DMS79 treated with DMSO at 0.1 percent for 48 hours (cell line): Measurements from ENCODE around the gene NUDT16L1.

Source experiments
- DNase-seq: peaks from one replicate; lab custom pipeline; 2025; lab: John Stamatoyannopoulos, UW

Gene NUDT16L1

DNA sequence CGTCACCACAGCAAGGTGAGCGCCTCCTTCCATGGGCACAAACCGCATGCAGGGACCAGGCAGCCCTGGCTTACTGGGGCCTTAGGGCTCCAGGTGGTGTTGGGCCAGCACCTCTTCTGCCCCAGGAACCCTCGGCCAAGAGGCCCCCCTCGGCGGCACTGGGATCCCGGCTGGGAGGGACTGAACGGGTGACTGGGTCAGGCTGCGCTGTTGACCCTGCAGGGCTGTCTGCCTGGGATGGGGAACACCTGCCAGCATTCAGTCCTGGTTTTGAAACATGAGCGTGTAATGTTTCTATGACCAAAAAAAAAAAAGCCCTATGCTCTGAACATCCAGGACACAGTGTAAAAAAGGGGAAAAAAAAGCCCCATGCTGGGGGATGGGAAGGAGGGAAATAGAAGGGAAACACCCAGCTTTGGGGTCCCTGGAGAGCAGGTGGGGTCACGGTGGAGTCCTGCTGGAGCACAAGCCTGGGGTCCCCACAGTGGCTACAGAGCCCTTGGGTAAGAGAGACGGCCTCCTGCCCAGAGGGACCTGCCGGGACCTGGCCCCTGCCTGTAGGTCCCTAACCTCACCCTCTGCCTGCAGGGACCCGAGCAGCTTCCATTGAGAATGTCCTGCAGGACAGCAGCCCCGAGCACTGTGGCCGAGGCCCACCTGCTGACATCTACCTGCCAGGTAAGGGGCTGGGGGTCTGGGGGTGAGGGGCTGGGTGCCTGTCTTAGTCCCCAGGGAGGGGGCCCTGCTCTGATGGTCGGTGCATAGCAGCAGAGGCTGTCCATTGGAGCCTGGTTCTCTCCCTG is 9.9 kb upstream of the NUDT16L1 start:
- no peak for DNase-seq

DNA sequence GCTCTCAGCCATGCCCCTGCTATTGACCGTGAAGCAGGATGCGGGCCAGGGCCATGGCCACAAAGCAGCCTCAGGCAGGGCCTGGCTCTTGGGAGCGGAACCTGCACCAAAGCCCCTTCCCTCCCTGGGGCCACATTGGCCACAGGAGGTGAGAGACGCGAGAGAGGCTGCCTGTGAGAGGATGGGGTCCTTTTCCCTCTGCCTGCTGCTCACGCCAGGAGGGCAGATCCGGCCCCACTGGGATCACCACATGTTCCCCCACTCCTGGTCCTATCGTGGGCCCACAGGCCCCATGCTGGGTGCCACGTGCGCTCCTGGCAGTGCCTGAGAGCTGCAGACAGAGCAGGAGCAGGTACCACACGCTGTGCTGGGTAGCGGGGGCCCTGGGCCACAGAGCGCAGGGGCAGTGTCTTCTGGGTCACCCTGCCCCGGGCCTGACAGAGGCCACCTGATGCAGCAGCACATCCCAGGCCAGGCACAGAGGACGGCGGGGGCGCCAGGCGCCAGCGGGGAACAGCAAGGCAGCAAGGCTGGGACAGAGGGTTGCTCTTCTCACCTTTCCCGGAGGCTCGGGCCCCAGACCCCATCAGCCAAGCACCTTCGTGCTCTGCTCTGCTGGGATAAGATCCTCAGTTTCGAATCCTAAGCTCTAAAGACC is 9.2 kb upstream of the NUDT16L1 start:
- no peak for DNase-seq

DNA sequence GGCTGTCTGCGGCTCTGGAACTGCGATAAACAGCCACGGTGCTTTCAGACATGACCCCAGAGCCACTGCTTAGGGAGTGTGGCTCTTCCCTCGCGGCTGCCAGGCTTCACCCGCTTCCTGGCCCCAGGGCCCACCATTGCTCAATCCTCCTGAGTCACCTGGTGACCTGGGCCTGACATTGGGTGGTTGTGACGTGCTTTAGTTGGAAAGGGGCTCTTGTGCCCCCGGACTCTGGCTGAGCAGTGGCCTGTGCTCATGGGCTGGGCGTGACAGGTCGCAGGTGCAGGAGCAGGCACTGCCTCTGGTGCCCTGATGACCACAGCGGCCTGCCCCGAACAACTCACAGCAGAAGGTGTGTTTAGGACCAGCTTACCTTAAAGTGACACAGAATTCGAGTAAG is 8.6 kb upstream of the NUDT16L1 start:
- DNase-seq: no peak

DNA sequence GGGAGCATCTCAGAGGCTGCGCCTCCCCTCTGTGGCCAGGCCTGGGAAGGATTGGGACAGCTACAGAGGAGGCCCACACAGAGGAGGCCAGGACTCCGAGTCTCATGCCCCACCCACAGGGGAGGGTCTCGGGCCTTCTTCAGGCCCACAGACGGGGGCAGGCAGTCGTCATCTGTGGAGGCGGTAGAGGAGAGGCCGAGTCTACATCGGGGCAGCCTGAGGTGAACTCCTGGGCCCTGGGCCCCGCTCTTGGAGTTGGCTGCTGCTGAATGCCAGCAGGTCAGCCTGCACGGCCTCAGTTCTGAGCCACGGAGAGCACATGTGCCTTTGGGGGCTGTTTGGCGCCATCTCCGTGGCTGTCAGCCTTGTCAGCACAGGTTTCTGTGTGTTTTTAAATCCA is 8.1 kb upstream of the NUDT16L1 start:
- DNase-seq: no peak

DNA sequence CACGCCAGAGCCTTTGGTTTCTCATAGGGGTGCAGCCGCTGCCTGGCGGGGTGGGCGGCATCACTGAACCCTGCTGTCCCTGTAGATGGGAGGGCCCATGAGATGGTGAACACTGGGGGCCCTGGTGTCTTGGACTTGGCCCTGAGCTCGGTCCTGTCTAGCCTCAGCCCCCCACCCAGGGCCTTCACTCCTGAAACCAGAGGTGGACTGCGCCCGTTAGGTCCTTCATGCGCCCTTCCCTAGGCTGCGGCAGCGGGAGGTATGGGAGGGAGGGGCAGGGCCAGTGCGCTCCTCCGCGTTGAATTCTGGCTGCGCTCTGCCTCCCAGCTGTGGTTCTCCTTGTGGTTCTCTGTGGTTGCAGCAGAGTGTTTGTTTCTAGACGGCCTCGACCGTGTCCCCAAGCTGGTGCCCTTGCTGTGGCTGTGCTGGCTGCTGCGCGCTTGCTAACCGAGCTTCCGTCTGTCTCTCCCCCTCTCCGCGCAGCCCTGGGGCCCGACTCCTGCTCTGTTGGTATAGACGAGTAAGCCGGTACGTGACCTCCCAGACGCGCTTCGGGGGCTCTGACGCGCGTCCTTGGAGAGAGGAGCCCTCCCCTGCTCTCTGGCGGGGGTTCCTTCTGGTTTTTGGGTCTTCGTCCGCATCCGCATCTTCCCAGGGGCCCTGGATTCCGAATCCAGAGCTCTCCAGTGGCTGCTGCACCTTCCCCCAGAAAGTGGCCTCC is 7.4 kb upstream of the NUDT16L1 start:
- no peak for DNase-seq

DNA sequence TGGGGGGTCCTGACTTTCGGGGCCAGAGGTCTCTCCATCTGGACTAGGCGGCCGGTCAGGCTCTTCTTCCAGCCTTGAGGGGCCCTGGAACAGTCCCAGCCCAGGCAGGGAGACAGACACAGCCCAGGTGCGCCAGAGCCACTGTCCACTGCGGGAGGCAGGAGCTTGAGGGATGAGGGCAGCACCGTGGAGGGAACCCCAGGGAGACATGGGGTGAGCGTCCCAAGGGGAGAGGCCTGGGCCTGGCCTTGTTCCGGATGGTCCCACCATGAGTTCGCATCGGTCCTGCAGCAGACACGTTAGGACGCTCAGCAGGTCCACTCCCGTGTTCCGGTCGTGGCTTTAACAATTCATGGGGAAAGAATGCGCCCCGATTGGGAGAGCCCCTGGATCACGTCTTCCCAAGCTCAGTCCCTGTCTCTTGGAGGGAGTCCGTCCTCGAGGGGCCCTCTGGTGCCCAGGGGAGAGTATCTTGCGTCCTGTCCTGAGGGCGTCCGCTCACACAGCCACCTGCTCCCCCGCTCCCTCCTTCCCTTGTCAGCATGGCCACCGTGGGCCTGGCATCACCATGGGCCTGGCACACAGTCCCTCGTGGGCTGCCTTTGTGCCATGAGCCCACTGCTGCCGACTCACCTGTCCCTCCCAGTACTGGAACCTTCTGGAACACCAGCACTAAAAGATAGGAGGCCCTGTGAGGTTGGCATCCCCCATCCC is 6.7 kb upstream of the NUDT16L1 start:
- DNase-seq: no peak

DNA sequence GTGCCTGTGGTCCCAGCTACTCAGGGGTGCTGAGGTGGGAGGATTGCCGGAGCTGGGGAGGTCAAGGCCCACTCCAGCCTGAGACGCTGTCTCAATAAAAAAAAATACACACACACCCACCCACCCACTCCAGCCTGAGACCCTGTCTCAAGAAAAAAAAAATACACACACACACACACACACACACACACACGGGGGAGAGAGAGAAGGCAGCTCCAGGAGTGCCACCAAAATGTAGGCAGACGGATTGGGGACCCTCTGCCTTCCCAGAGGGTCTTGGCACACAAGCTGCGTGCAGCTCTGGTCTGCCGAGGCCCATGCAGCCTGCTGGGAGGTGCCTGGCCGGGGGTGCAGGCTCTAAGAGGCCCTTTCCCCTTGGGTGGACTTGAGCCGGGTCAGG is 5.9 kb upstream of the NUDT16L1 start:
- no peak for DNase-seq

DNA sequence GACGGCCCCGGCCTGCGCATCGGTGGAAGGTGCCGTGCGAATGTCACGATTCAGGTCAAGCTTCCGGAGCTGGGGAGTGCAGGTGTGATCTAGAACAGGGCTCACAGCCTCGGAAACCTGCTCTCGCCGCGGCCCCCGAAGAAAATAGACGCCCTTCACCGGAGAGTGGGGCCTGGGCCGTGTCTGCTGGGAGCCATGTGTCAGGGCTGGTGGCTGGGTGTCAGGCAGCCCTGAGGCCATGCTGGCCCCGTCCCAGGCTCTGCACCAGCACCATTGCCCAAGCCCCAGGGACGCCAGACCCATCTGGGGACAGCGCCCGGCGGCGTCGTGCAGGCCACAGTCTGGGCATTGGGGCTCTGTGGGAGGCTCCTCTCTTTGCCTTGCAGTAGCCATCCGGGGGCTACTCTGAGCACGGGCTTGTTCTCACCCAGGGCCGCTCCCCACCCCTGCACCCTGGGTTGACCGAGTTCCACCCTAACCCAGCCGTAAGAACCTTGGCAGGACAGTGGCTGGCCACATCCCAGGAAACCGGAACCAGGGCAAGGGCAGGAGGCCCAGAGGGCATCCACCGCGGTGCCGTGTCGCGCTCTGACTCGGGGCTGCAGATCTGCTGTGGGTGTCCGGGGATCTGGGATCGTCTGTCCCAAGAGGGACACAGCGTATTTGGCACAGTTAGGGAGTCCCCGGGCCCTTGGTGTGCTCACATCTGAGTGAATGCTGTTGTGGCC is 5.3 kb upstream of the NUDT16L1 start:
- DNase-seq: no peak

DNA sequence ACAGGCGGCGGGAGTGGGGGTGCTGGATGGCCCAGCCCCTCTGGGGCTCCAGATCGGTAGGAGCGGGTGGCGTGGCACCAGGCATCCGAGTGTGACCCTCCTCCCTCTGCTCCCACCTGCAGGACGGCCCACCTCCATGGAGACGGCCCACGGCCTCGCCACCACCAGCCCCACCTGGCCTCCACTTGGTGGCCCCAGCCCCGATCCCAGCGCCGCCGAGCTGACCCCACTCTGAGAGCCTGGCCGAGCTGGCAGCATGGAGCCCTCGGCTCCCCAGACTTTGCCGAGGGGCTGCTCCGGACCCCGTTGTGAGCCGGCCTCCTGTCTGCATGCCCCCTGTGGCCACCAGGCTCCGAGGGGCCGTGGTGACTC is 4.7 kb upstream of the NUDT16L1 start:
- DNase-seq: no peak

DNA sequence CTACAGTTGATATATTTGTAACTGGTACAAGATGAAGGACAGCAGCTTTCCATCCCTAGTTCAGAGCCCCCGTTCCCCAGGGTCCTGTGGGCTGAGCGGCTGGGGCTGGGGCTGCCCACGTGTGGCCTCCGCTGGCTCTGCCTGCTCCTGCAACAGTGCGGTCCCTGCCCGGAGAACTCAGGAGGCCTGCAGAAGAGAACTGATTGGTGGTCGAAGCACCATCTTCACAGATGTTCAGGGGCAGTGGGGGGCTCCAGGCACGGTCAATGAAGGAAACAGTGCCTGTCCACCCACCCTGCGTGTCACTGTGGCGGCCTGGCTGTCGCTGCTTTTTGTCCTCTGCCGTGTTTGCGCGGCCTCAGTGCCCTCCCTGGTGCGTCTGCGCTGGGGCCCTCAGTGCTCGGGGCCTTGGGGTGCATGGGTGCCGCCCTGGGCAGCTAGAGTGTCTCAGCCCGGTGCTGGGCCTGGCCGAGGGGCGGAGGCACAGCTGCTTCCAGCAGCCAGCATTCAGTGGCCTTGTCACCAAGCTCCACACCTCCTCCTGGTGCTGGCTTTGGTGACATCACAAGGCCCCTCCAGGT is 4.2 kb upstream of the NUDT16L1 start:
- DNase-seq: no peak

DNA sequence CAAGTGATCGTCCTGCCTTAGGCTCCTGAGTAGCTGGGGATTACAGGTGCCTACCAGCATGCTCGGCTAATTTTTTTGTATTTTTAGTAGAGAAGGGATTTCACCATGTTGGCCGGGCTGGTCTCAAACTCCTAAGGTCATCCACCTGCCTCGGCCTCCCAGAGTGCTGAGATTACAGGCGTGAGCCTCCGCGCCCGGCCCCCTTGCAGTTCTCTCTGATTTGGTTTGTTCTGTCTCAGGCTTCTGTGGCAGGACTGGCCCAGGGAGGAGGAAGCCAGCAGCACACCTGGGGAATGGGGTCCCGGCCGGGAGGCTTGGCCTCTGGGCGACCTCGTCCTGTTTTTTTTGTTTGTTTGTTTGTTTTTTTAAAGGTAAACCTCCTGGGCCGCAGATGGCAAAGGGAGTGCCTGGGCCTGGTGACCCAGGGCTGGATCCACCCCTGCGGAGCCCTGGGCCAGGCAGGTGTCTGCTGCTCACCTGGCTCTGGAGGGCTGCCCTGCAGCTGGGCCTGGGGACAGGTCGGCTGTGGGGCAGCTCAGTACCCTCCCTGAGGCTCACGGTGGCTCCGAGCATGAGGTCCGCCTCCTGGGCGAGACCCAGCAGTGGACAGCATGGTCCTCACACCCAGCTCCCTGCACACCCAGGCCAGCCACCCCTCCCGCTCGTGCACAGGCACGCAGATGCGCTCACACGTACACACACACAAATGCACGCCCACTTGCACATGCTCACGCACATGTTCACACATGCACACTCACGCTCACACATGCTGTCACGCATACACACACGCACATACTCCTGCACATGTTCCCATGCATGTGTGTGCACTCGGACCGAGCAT is 3.3 kb upstream of the NUDT16L1 start:
- no peak for DNase-seq

DNA sequence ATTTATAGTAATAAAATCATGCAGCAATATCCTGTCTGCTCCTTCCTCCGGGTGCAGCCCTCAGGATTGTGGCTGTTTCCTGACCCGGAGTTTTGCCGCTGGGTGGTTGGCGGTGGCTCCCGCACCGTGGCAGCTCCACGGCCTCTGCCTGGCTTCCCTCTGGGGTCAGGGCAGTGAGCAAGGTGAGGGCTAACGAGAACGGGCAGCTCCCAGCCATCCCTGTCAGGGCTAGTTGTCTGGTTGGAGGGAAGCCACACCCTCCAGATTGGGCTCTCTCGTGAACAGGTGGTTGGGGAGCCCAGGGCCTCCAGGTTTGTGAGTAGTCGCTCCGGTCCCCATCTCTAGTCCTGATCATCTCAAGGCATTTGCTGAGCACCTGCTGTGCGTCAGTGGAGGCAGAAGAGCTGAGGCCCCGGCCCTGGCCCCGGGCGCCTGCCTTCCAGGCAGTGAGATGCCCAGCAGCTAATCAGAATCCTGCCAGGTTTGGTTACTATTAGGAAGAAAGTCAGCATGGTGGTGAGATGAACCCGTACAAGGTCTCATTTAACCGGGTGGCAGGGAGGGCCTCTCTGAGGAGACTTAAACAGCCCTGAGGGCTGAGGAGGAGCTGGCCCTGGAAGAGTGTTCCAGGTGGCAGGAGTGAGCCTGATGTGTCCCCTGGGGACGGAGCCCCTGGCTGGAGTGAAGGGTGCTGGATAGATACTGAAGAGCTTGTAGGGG is 2.3 kb upstream of the NUDT16L1 start:
- DNase-seq: no peak

DNA sequence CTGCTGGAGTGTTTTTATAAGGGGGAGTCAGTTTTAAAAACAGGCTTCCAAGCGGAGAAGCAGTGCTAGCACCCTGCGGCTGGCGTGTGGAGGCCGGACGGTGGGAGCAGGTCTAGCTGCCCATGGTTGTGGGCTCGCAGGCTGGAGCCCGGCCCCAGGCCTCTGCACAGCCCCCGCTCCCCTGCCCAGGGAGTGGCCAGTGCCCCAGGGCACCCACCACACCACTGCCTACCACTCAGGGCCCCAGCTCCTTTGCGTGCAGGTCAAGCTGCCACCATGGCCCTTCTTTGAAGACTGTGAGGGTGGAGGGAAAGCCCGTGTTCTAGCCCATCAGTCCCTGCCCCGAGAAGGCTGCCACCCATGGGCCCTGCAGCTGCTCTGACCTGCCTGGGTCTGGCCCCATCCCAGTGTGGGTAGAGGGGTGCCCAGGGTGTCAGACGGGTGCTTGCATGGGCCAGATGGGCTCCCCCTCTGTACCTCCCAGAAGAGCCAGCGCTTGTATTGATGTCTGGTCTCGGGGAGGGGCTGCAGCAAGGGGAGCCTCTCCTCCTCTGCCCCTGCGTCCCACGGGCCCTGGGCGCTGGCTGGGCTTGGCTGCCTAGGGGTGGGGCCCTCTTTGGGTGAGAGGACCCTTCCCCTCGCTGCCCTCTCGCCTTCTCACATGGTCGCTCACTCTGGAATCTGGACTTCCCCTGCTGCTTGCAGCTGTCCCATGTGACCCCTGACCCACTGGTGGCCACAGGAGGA is 1.5 kb upstream of the NUDT16L1 start:
- DNase-seq: no peak

DNA sequence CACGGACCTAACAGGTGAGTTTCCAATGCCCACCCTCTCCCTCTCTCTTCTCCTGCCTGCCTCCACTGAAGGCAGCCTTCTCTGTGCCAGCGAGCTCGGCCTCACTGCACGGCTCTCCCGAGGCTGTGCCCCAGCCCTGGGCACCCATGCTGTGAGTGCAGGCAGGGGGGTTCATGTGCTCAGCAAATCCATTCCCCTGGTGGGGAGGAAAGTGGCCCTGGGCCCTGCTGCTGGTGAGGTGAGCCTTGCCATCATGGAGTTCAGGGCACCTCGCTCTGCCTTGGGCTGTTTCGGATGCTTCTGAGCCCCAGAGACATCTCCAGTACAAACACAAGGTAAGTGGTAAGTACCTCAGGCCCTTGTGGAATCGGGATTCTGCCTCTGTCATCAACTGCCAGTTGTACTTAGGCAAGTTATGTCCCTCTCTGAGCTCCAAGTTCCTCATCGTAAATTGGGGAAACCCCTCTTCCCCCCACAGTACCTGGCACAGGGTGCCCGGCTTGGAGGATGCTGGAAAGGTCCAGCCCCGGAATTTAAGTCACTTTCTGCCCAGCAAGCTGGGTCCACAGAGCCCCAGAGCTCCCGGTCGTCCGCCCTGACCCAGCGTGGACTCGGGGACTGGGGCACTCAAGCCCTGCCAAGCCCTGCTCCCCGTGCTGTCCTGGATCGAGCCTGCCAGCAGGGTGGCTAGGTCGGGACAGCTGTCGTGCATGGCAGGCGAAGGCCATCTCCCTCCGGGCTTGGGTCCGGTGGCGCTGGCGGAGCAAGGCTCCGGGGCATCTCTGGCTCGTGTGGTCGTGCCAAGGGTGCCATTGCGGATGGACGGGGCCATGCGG is 684 bp upstream of the NUDT16L1 start:
- no peak for DNase-seq

DNA sequence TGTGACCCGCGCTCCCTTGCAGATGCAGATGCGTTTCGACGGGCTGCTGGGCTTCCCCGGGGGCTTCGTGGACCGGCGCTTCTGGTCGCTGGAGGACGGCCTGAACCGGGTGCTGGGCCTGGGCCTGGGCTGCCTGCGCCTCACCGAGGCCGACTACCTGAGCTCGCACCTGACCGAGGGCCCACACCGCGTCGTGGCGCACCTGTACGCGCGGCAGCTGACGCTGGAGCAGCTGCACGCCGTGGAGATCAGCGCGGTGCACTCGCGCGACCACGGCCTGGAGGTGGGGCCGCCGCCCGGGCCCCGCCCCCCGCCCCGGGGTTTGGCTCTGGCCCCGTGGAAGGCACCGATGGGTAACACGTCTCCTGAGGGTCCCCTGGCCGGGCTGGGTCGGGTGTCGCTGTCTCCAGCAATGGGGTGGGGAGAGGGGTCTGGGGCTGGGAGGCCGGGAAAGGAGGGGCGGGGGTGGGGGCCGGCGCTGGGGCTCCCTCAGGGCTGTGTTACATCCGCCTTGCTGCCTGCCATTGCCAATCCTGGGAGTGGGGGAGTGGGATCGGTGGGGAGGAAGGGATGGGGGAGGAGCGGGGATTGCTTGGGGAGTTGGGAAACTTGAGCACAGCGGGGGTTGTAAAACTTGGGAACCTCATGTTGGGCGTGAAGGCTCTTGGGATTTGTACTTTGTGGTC is 737 bp downstream of the NUDT16L1 start:
- no peak for DNase-seq

DNA sequence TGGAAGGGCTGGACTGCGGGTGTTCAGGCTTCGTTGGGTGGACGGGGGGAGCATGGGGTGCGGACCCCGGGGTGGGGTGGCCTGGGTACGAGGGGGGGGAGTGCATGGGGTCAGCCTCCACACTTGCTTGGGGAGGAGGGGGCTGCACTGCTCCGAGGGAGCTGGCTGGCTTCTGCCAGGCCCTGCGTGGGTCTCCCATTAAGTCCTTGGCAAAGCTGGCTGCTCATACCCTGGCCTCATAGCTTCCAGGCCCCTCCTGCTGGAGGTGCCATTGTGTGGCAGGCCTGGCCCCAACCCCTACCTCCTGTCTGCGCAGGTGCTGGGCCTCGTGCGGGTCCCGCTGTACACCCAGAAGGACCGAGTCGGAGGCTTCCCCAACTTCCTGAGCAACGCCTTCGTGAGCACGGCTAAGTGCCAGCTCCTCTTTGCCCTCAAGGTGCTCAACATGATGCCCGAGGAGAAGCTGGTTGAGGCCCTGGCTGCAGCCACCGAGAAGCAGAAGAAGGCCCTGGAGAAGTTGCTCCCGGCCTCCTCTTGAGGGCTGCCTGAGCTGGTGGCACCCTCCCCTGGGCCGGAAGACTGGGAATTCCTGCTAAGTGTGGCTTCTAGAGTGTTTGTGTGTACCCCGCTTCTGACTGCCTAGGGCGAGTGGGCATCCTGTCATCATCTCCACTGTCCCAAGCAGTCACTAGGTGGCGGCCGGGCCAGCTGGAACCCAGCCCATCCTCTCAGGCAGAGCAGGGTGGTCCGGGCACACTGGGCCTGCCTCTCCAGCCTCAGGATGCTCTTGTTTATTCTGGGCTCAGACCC is 1.5 kb downstream of the NUDT16L1 start:
- no peak for DNase-seq
